ENCODE measurements around the gene CCT6A.
A peak's percentile ranks its signal among the peaks of the same experiment; 100 is the strongest.
"Not testable (repeated sequence)": the region's sequence is repeated elsewhere in the genome, so short reads cannot be mapped to it uniquely, and the experiment has no call there.

Gene CCT6A

DNA sequence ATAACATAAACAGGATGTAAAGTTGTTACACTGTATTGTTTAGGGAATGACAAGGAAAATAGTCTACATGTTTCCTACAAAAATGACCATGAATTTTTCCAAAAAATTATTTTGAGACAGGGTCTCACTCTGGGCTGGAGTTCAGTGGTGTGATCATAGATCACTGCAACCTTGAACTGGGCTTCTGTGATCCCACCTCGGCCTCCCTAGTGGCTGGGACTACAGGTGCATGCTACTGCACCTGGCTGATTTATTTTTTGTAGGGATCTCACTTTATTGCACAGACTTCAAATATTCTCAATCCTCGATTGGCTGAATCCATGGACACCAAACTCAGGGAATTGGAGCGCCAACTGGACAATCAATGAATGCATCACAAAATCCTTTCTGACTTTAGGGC is 48.1 kb downstream of the CCT6A start:
- DNase-seq (ENCODE audit: low read depth) = no peak

DNA sequence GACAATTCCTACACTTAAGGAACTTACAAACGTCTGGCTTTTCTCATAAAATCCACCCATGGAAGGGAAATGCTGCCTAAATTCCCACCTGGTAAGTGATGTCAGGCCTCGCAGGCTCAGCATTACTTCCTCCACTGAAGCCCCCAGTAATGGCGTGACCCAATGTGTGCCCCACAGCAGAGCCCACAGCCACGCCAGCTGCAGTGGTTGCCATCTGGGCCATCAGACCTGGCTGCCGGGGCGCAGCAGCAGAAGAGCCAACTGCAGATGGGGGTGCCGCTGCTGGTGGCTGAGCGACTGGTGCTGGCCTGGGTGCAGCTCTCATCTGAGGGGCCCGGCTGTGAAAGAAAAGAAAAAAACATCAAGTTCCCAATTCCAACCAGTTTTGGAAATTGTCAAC is 52.6 kb downstream of the CCT6A start:
- DNase-seq (ENCODE audit: low read depth) = not testable (repeated sequence)

DNA sequence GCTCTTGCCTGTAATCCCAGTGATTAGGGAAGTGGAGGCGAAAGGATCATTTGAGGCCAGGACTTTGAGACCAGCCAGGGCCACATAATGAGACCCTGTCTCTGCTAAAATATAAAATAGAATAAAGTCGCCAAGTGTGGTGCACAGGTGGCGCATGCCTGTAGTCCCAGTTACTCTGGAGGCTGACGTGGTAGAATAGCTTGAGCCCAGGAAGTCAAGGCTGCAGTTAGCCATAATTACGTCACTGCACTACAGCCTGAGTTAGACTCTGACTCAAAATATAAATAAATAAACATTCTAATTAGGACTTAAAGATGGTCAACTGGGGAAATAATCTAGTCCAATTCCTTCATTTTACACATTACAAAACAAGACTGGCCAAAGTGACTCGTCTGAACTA is 53.9 kb downstream of the CCT6A start:
- DNase-seq (ENCODE audit: low read depth) = no peak

DNA sequence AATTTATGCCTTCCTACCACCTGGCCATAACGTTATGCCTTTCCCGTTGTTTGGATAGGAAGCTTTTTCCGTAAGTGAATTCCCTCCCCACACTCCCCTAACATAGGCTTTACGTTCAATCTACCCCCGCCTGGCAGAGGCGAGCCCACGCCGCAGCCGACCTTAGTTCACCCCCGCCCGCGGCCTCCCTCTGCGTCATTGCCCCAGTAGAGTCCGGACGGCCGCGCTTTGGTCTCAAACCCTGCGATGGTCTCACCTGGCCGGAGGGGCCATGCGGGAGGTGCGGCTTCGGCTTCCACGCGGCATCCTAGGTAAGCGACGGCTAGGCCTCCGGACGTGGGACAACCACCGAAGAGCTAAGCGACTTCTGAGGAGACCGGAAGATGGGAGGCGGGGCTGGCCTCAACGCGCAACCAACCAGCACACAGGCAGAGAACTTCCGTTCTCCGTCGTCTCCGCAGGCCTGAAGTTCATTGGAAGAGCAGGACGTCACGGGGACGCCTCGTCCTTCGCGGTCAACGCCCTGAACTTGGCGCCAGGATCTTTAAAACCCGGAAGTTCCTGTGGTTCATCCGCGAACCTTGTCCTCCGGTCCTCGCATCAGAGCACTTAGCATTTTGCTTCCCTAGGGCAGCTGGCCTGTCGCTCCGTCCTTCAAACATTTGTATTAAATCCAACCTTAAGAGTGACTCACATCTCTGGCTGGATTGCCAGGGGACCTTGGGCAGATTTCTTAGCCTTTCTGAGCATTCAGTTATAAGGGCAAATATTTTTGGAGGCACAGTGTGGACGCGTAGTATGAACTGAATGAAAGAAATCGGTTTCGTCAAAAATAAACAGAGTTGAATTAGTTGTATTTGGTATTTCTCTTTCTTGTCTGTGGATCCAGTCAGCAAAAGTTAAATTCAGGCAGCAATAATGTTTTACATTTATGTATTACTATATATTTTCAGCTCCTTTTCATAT is 54.8 kb downstream of the CCT6A start, which contains the start of gene CHCHD2:
Gene CHCHD2, minus strand, starts transcription at position 369 of the 966 bp plus-strand sequence. Its CDS starts 63 bp downstream, at position 306.
- DNase-seq (ENCODE audit: low read depth) = peak; percentile 81

DNA sequence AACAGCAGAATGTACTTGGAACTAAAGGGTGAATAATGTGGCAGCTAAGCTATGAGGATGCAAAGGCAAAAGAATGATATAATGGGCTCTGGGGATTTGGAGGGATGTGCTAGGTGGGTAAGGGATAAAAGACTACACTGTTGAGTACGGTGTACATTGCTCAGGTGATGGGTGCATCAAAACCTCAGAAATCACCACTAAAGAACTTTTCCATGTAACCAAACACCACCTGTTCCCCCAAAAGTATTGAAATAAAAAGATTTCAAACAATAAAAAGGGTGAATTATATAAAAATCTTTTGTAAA is 56.3 kb downstream of the CCT6A start:
- DNase-seq (ENCODE audit: low read depth) = no peak

DNA sequence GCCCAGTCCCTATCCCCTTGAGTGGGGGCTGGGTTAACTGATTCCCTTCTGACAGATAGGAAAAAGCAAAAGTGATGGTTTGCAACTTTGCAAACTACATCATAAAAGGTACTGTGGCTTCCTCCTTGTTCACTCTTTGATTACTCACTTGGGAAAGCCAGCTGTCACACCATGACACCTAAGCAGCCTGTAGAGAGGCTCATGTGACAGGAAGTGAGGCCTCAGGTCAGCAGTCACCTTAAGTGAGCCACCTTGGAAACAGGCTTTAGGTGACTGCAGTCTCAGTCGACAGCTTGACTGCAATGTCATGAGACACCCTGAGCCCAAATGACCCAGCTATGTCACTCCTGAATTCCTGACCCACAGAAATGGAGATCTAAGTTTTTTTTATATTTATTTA is 59.0 kb downstream of the CCT6A start:
- DNase-seq (ENCODE audit: low read depth) = no peak

DNA sequence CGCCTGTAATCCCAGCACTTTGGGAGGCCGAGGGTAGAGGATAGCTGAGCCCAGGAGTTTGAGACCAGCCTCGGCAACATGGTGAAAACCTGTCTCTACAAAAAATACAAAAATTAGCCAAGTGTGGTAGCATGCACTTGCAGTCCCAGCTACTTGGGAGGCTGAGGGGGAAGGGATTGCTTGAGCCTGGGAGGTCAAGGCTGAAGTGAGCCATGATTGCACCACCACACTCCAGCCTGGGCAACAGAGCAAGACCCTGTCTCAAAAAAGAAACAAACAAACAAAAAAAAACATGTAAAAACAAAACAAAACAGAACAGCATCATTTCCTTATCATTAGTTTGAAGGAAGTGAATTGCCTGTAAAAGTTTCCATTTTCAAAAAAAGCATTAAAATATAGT is 60.7 kb downstream of the CCT6A start:
- DNase-seq (ENCODE audit: low read depth) = not testable (repeated sequence)

Data from stimulated activated CD8-positive, alpha-beta memory T cell treated with anti-CD3 and anti-CD28 coated beads, Interleukin-7, amount 100 ng/mL, for 24 hours (primary cell).